Progenitor cell of endocrine pancreas (in vitro differentiated cells): Measurements from ENCODE around the gene CDIPT. TPM values are rescaled to one million over a fixed set of nuclear protein-coding genes. Genes with fewer than 3 reads are reported as not detected.
"Not testable (repeated sequence)": the region's sequence is repeated elsewhere in the genome, so short reads cannot be mapped to it uniquely, and the experiment has no call there.

Source experiments
- DNase-seq: peaks from one replicate; pipeline ENCODE4 v3.0.0; 2021; ENCODE audit warnings: low spot score; ENCODE audit not compliant: unreplicated experiment
- H3K27ac Mint-ChIP-seq: 2 replicates; pipeline ENCODE4 v1.8.0; 2021; ENCODE audit warnings: mild to moderate bottlenecking, moderate library complexity, mixed read lengths
- H3K27me3 Mint-ChIP-seq: 2 replicates; pipeline ENCODE4 v1.8.0; 2021; ENCODE audit warnings: mixed read lengths
- H3K36me3 Mint-ChIP-seq: 2 replicates; pipeline ENCODE4 v1.8.0; 2022; ENCODE audit warnings: mixed read lengths; ENCODE audit not compliant: insufficient read depth
- H3K4me1 Mint-ChIP-seq: 2 replicates; pipeline ENCODE4 v1.8.0; 2021; ENCODE audit warnings: low read depth, mixed read lengths
- H3K4me3 Mint-ChIP-seq: 2 replicates; pipeline ENCODE4 v1.8.0; 2021; ENCODE audit warnings: low read depth, mild to moderate bottlenecking, moderate library complexity, mixed read lengths
- H3K9me3 Mint-ChIP-seq: 2 replicates; pipeline ENCODE4 v1.8.0; 2021; ENCODE audit warnings: low read depth, mixed read lengths
- total RNA-seq: library from RNA; stranded (reverse); gene quantifications from 2 replicates; pipeline ENCODE4 v1.2.1, GENCODE V29; 2021
- TF ChIP-seq, protein P1 (sequence below): fragments of 200-600 bp; sonication (generic); IDR thresholded peaks from one replicate; pipeline ENCODE4 v1.5.0; 2021; ENCODE audit warnings: antibody characterized with exemption, mild to moderate bottlenecking; ENCODE audit not compliant: unreplicated experiment

CDIPT gene
- total RNA-seq, 1 donor from 2014 or later = 51.2 TPM

DNA sequence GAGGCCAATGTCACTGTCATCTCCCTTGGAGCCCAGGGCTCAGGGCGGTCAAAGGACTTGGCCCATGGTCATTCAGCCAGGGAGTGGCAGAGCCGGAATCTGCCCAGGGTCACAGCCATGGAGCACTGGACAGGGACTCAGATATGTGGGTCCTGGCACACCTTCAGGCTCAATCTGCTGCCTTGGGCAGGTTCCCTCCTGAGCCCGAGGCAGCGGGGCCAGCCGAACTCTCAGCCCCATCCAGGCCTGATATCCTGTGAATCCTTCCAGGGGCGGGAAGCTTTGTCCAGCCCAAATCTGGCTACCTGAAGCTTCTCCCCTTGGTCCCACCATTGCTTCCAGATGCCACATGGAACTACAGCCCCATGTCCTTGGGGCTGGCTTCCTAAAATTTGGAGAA is 12.2 kb upstream of the CDIPT start:
- H3K27ac Mint-ChIP-seq = no peak overlapping the region
- H3K4me3 Mint-ChIP-seq = no peak overlapping the region
- TF ChIP-seq, protein P1, sequence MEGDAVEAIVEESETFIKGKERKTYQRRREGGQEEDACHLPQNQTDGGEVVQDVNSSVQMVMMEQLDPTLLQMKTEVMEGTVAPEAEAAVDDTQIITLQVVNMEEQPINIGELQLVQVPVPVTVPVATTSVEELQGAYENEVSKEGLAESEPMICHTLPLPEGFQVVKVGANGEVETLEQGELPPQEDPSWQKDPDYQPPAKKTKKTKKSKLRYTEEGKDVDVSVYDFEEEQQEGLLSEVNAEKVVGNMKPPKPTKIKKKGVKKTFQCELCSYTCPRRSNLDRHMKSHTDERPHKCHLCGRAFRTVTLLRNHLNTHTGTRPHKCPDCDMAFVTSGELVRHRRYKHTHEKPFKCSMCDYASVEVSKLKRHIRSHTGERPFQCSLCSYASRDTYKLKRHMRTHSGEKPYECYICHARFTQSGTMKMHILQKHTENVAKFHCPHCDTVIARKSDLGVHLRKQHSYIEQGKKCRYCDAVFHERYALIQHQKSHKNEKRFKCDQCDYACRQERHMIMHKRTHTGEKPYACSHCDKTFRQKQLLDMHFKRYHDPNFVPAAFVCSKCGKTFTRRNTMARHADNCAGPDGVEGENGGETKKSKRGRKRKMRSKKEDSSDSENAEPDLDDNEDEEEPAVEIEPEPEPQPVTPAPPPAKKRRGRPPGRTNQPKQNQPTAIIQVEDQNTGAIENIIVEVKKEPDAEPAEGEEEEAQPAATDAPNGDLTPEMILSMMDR = no peak
- no peaks in the 10 kb centered on the region for H3K9me3 Mint-ChIP-seq
- peaks cover 28% of the 10 kb centered on the region for H3K27me3 Mint-ChIP-seq
- DNase-seq = no peak
- no peaks in the 10 kb centered on the region for H3K36me3 Mint-ChIP-seq
- no peaks in the 10 kb centered on the region for H3K4me1 Mint-ChIP-seq

DNA sequence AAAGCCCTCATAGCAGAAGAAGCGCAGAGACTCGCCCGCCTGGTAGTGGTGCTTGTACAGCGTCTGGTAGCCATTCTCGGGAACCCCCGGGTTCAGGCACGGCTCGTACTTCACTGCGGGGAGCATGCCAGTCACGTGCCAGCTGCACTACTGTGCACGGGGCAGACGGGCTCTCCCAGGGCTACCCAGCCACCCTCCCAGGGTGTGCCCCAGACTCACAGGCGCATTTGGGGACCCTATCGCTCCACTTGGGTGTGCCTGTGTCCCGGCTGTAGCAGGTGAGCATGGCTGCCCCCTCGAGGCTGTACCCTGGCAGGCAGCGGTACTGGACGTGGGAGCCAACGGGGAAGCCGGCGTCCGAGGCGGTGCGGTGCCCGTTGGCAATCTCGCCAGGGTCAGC is 10.3 kb upstream of the CDIPT start:
- H3K9me3 Mint-ChIP-seq = no peaks in the 10 kb centered on the region
- H3K36me3 Mint-ChIP-seq = no peaks in the 10 kb centered on the region
- no peak for DNase-seq

DNA sequence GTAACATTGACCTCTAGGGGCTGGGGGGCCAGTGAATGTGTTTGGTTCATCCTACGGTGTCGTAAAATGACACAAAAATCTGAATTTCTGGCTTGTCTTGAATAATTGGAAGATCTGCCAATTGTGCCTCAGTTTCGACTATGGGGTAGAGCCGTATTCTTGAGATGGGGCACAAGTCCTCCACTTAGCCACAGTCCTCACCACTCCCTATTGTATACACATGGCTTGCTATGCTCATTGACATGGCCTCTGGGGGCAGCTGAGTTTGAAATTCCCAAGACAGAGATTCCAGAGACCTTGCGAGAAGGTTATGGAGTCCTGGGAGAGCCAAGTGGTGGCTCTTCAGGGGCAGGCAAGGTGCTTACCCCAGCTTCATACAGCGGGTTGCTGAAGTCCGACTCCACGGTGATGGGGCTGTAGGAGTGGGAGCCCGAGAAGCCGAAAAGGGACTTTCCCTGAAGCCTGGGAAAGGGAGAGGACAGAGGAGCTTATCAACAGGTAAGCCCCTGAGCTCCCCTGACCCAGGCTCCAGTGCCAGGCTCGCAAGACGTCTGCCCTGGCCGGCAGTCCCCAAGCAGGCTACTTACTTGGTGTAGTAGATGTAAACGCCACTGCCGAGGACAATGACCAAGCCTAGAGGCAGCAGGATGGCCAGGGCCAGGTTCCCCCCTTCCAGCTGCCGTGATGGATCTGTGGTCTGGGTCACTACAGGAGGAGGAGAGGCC is 9.0 kb upstream of the CDIPT start:
- Mint-ChIP-seq H3K4me3 (no peak overlapping the region), H3K36me3 (no peaks in the 10 kb centered on the region), H3K9me3 (no peaks in the 10 kb centered on the region), H3K27ac (no peak overlapping the region), H3K4me1 (no peaks in the 10 kb centered on the region), H3K27me3 (peaks cover 18% of the 10 kb centered on the region)
- DNase-seq = no peak
- TF ChIP-seq, protein P1 = no peak

More for the DNA sequence above, 10.3 kb upstream of the CDIPT start:
- TF ChIP-seq, protein P1 = no peak
- peaks cover 28% of the 10 kb centered on the region for H3K27me3 Mint-ChIP-seq
- no peak overlapping the region for H3K4me3 Mint-ChIP-seq
- no peak overlapping the region for H3K27ac Mint-ChIP-seq
- H3K4me1 Mint-ChIP-seq = no peaks in the 10 kb centered on the region

DNA sequence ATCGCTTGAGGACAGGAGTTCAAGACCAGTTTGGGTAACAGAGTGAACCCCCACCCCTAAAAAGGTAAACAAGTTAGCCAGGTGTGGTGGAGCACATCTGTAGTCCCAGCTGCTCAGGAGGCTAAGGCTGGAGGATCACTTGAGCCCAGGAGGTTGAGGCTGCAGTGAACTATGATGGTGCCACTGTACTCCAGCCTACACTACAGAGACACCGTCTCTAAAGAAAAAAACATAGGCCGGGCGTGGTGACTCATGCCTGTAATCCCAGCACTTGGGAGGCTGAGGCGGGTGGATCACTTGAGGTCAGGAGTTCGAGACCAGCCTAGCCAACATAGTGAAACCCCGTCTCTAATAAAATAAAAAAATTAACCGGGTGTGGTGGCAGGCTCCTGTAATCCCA is 6.0 kb upstream of the CDIPT start:
- DNase-seq, H3K27me3 Mint-ChIP-seq, H3K36me3 Mint-ChIP-seq, H3K27ac Mint-ChIP-seq, H3K4me3 Mint-ChIP-seq, H3K9me3 Mint-ChIP-seq, H3K4me1 Mint-ChIP-seq: not testable (repeated sequence)

DNA sequence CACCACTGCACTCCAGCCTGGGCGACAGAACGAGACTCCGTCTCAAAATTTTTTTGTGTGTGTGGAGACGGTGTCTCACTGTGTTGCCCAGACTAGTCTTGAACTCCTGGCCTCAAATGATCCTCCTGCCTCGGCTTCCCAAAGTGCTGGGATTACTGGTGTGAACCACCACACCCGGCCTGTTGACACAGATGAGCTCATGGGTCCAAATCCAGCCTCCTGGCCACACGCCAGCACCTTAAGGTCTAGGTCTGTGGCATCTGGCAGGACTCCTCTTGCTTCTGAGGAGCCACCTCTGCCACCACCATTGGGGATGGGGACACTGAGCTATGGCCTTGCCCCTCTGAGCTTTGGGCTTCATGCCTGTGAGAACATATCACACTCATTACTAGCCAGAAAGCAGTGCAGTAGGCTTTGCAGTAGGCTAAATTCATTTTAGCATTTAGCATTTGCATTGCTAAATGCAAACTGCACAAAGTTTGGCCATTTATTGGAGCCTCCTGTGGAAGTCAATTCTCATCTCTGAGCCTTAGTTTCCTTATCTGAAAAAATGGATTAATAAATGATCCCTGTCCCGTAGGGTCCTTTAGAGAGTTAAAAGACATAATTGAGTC is 5.5 kb upstream of the CDIPT start:
- H3K27me3 Mint-ChIP-seq = peaks cover 3% of the 10 kb centered on the region
- no peak for DNase-seq

More for the DNA sequence above, 5.5 kb upstream of the CDIPT start:
- Mint-ChIP-seq H3K36me3 (no peaks in the 10 kb centered on the region), H3K4me3 (no peak overlapping the region), H3K27ac (no peak overlapping the region), H3K9me3 (no peaks in the 10 kb centered on the region), H3K4me1 (no peaks in the 10 kb centered on the region)
- TF ChIP-seq, protein P1 = no peak
